ENCODE data around the gene ILDR1. TPM values are rescaled to one million over a fixed set of nuclear protein-coding genes. Genes with fewer than 3 reads are reported as not detected.

The ILDR1 gene
- total and polyA plus RNA-seq, 7 donors, result 3.5 to 7.1 (median 4.8) TPM; not detected in 4

DNA sequence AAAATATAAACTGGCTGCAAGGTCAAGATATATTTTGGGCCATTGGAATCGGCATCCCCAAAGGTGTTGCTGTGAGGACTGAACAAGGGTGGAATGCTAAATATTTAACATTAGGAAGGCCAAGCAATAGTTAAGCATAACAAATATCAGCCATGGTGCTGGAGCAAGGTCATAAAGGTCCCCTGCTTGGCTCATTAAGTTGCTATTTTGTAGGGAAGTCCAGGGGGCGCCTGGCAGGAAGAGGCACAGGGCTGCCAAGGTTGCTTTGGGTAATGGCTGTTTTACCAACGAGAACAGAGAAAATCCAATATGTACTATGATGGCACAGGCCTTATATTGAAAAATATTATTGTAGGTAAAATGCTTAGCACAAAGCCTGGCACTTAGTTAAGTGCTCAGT lies 65.7 kb downstream of the ILDR1 start:
- Histone ChIP-seq H3K4me3 (no peak overlapping the region), H3K27me3 (no peaks in the 10 kb centered on the region), H3K4me1 (no peaks in the 10 kb centered on the region), H3K9me3 (peaks cover 0 to 4% (median 2%) of the 10 kb centered on the region in 4 donors), H3K36me3 (no peaks in the 10 kb centered on the region), H3K27ac (no peak overlapping the region)
- TF ChIP-seq, protein P1, sequence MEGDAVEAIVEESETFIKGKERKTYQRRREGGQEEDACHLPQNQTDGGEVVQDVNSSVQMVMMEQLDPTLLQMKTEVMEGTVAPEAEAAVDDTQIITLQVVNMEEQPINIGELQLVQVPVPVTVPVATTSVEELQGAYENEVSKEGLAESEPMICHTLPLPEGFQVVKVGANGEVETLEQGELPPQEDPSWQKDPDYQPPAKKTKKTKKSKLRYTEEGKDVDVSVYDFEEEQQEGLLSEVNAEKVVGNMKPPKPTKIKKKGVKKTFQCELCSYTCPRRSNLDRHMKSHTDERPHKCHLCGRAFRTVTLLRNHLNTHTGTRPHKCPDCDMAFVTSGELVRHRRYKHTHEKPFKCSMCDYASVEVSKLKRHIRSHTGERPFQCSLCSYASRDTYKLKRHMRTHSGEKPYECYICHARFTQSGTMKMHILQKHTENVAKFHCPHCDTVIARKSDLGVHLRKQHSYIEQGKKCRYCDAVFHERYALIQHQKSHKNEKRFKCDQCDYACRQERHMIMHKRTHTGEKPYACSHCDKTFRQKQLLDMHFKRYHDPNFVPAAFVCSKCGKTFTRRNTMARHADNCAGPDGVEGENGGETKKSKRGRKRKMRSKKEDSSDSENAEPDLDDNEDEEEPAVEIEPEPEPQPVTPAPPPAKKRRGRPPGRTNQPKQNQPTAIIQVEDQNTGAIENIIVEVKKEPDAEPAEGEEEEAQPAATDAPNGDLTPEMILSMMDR (IDR thresholded peaks at IDR 0.05), result no peak
- TF ChIP-seq EP300 (IDR thresholded peaks at IDR 0.05), result no peak
- no peak for TF ChIP-seq POLR2AphosphoS5 (IDR thresholded peaks at IDR 0.05)
- TF ChIP-seq POLR2A (IDR thresholded peaks at IDR 0.05), result no peak
- no peak for DNase-seq
- WGBS, 2 donors, result 88 to 93% methylated on average over 3 of the region's 3 CpGs
- intact Hi-C loops (cut with DNase I), result no loop called here

DNA sequence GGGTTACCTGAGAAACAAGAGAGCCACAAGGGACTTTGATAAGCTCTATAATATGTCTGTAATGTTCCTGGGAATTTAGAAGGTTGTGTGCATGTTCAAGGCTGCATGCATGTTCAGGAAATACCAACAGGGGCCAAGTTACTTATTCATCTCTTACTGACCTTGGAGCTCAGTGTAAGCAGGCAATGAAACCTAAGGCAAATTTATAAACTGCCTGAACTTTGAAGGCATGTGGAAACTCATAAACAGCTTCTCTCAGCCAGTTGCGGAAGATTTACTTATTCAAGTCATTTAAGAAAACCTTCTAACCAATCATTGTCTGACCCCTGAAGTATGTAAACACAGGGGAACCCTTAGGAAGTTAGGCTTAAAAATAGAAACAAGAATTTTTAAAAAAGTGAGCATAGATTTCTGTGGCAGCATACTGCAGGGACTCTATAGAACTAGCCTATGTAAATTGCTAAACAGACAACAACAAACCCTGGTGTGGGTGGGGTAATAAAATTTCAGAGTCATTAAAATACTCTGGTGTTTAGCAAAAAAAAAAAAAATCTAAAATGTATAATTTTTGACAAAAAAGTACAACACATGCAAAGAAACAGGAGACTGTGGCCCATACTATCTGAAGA lies 70.6 kb downstream of the ILDR1 start:
- Histone ChIP-seq H3K4me1 (no peaks in the 10 kb centered on the region), H3K9me3 (peaks cover 0 to 4% (median 2%) of the 10 kb centered on the region in 4 donors), H3K36me3 (no peaks in the 10 kb centered on the region), H3K4me3 (no peak overlapping the region), H3K27ac (no peak overlapping the region), H3K27me3 (no peaks in the 10 kb centered on the region)
- no peak for DNase-seq
- 0 to 27% methylated on average over 1 of the region's 1 CpG for WGBS, 2 donors
- intact Hi-C loops (cut with DNase I), result no loop called here
- no peak for TF ChIP-seq EP300 (IDR thresholded peaks at IDR 0.05)

DNA sequence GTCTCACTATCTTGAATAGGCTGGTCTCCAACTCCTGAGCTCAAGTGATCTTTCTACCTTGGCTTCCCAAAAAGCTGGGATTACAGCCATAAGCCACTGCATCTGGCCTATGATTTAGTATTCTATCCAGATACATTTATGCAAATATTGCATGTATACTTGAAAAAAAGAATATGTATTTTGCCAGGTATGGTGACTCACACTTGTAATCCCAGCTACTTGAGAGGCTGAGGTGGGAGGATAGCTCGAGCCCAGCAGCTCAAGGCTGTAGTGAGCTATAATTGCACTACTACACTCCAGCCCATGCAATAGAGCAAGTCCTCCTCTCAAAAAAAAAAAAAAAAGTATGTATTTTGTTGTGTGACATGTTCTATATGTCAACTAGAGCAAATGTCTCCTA lies 73.4 kb downstream of the ILDR1 start:
- H3K36me3 ChIP-seq, result no peaks in the 10 kb centered on the region
- H3K9me3 ChIP-seq, result peaks cover 0 to 4% (median 2%) of the 10 kb centered on the region in 4 donors
- intact Hi-C loops (cut with DNase I), result no loop called here
- no peak overlapping the region for H3K4me3 ChIP-seq
- no peak overlapping the region for H3K27ac ChIP-seq
- H3K27me3 ChIP-seq, result no peaks in the 10 kb centered on the region
- no peaks in the 10 kb centered on the region for H3K4me1 ChIP-seq
- no peak for DNase-seq
- no peak for TF ChIP-seq EP300 (IDR thresholded peaks at IDR 0.05)
- TF ChIP-seq POLR2A (IDR thresholded peaks at IDR 0.05), result no peak
- TF ChIP-seq POLR2AphosphoS5 (IDR thresholded peaks at IDR 0.05), result no peak
- TF ChIP-seq, protein P1 (IDR thresholded peaks at IDR 0.05), result no peak
- WGBS, 2 donors, result 93 to 95% methylated on average over 1 of the region's 1 CpG

DNA sequence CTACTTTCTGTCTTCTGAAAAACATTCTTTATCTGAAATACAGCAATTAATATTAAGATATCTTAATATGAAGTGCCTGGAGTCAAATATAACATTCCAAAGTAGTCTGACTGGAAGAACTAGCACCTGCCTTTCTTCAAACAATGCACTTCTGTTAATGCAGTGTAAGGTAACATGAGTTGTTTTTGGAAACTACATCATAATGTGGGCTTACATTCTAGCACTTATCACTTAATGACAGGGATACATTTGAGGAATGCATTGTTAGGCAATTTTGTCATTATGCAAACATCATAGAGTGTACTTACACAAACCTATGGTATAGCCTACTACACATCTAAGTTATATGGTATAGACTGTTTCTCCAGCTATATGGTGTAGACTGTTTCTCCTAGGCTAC lies 78.6 kb downstream of the ILDR1 start:
- no peak for DNase-seq
- H3K4me3 ChIP-seq, result no peak overlapping the region
- H3K36me3 ChIP-seq, result no peaks in the 10 kb centered on the region
- no peaks in the 10 kb centered on the region for H3K9me3 ChIP-seq
- no peak overlapping the region for H3K27ac ChIP-seq
- TF ChIP-seq EP300 (IDR thresholded peaks at IDR 0.05) (no peak), POLR2A (IDR thresholded peaks at IDR 0.05) (no peak)
- no peaks in the 10 kb centered on the region for H3K27me3 ChIP-seq
- no peaks in the 10 kb centered on the region for H3K4me1 ChIP-seq
- intact Hi-C loops (cut with DNase I), result no loop called here

DNA sequence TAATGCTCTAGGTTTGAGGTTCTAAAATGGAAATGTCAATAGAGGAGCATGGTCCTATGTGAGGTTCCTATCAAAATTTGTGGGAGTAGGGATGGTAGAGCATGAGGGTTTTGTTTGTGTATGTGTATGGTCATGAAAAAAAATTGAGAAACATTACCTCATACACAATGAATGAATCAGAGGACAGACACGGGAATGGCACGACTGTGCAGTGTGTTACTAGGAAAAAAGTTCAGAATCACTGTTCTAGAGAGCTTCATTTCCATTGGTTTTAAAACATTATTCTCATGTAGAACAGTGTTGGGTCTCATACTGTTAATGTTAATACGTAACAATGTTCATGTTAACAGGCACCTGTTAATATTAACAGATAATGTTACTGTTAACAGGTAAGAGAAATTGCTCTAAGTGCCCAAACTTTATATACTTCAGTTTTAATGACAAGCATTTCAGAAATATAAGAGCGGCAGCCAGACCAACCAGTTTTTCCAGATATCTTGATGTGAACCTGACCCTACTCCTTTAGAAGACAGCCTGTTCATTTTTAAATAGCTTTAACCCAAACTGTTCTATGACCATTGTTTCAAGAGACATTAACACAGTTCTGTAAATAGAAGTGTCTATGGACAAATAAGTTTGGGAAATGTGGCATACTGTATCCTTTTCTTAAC lies 79.8 kb downstream of the ILDR1 start:
- Histone ChIP-seq H3K36me3 (no peaks in the 10 kb centered on the region), H3K4me3 (no peak overlapping the region), H3K27me3 (no peaks in the 10 kb centered on the region), H3K27ac (no peak overlapping the region), H3K4me1 (no peaks in the 10 kb centered on the region), H3K9me3 (no peaks in the 10 kb centered on the region)
- TF ChIP-seq, protein P1 (IDR thresholded peaks at IDR 0.05), result no peak
- TF ChIP-seq POLR2A (IDR thresholded peaks at IDR 0.05), result no peak
- no peak for TF ChIP-seq EP300 (IDR thresholded peaks at IDR 0.05)
- TF ChIP-seq POLR2AphosphoS5 (IDR thresholded peaks at IDR 0.05), result no peak
- no peak for DNase-seq
- WGBS, 2 donors, result 22 to 66% methylated on average over 4 of the region's 4 CpGs
- intact Hi-C loops (cut with DNase I), result no loop called here

Measured in sigmoid colon (tissue), 7 donors.